22Rv1 (cell line): ENCODE data around the gene MMAB.

ENCODE experiments used
- ZFX ChIP-seq: fragments of 450-650 bp; IDR thresholded peaks from 2 replicates; pipeline ENCODE4 v1.6.1; 2017; ENCODE audit warnings: antibody characterized with exemption, borderline replicate concordance
- TF ChIP-seq, protein P1 (sequence below): fragments of 450-650 bp; IDR thresholded peaks from 2 replicates; pipeline ENCODE4 v1.5.1; 2017; ENCODE audit warnings: mild to moderate bottlenecking

DNA sequence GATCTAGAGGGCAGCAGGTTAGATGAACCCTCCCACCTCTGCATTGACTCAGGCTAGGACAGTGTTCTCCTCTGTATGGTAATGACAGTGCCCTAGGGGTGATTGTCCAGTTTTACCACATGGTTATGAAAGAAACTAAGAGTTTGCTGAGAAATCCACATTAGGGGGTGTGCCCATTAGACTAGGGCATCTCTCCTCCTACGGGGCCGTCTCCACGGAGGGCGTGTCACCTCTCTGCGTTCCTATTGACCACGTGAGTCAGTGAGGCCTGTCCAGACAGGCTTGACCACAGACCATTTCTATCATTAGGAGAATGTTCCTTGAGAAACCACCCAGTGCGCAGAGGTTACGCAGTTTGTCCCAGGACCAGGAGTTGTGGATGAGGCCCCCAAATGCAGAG, 8.6 kb upstream of the MMAB start:
- TF ChIP-seq, protein P1, sequence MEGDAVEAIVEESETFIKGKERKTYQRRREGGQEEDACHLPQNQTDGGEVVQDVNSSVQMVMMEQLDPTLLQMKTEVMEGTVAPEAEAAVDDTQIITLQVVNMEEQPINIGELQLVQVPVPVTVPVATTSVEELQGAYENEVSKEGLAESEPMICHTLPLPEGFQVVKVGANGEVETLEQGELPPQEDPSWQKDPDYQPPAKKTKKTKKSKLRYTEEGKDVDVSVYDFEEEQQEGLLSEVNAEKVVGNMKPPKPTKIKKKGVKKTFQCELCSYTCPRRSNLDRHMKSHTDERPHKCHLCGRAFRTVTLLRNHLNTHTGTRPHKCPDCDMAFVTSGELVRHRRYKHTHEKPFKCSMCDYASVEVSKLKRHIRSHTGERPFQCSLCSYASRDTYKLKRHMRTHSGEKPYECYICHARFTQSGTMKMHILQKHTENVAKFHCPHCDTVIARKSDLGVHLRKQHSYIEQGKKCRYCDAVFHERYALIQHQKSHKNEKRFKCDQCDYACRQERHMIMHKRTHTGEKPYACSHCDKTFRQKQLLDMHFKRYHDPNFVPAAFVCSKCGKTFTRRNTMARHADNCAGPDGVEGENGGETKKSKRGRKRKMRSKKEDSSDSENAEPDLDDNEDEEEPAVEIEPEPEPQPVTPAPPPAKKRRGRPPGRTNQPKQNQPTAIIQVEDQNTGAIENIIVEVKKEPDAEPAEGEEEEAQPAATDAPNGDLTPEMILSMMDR: no peak
- no peak for TF ChIP-seq ZFX
